ENCODE measurements around the gene ZNF132. TPM values are rescaled to one million over a fixed set of nuclear protein-coding genes. Genes with fewer than 3 reads are reported as not detected.

The ZNF132 gene
- total and polyA plus RNA-seq, 9 of the 15 experiments (the other 6 are each of a cell fraction or from before 2014, with no cell fraction given): 0.03 to 0.42 (median 0.10) TPM; not detected in 5

DNA sequence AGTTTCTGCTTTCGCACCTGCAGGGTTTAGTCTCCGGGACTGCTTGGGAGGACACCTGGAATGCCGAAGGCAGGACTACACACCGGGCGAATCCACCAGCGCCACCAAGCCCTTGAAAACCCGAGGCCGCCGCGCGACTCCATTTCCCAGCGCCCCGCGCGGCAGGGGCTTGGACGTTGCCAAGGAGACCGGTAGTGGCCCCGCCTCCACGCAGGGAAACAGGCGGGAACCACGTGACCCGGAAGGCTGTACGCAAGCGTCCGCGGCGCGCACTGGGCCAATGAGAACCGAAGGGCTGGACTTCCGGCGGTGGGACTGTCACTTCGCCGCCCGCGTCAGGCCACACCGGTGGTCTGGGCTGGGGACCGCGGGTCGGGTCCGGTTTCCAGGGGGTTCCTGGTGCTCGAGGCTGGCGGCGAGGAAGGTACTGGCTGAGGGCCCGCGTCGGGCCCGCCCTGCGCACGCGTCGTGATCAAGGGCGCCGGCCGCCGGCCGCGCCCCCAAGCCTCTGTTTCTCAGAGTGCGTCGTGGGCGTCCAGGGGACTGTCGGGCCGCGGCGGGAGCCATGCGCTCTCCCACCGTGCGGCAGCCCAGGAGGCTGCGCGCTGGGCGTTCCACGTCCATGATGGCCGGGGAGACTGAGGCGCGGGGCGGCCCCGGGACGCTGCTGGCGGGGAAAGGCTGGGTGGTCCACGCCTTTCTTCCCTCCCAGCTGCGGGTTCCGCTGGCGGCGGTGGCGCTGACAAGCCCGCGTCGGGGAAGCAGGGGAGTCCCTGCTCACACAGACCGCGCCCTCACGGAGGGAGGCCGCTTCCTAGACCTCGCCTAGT lies 27.0 kb upstream of the ZNF132 start, which contains the start of gene ZNF324 (continued):
- TF ChIP-seq EGR1 (conservative IDR thresholded peaks at IDR 0.05): peak; percentile 56
- no peak for TF ChIP-seq ZNF146 (CRISPR knock-in tag; IDR thresholded peaks at IDR 0.05; ENCODE audit: unreplicated experiment)
- peak; percentile 85 for TF ChIP-seq ZNF143 (CRISPR knock-in tag; IDR thresholded peaks at IDR 0.05)
- TF ChIP-seq TBL1XR1 (IDR thresholded peaks at IDR 0.05; ENCODE audit: low read length in 2 of 2): no peak
- TF ChIP-seq PHF20 (IDR thresholded peaks at IDR 0.05; ENCODE audit: partially characterized antibody): peak; percentile 33
- TF ChIP-seq, protein P1, sequence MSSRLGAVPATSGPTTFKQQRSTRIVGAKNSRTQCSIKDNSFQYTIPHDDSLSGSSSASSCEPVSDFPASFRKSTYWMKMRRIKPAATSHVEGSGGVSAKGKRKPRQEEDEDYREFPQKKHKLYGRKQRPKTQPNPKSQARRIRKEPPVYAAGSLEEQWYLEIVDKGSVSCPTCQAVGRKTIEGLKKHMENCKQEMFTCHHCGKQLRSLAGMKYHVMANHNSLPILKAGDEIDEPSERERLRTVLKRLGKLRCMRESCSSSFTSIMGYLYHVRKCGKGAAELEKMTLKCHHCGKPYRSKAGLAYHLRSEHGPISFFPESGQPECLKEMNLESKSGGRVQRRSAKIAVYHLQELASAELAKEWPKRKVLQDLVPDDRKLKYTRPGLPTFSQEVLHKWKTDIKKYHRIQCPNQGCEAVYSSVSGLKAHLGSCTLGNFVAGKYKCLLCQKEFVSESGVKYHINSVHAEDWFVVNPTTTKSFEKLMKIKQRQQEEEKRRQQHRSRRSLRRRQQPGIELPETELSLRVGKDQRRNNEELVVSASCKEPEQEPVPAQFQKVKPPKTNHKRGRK (tag; IDR thresholded peaks at IDR 0.05): no peak
- no peak for TF ChIP-seq SMAD2 (IDR thresholded peaks at IDR 0.05; ENCODE audit: low read depth, low read length)
- peak; percentile 40 for TF ChIP-seq CCNT2 (IDR thresholded peaks at IDR 0.05; ENCODE audit: borderline replicate concordance, extremely low read depth, insufficient read length, low read depth, low read length)
- 0 out of 2 replicates have a peak, but pooled peaks have one; percentile 13 for TF ChIP-seq MBD2 (IDR thresholded peaks at IDR 0.05; ENCODE audit: borderline replicate concordance, low read depth)
- TF ChIP-seq FOXK2 (conservative IDR thresholded peaks at IDR 0.05 in 1 of 2, IDR thresholded peaks at IDR 0.05 in 1 of 2; ENCODE audit: low read depth in 2 of 2): peak; percentile 90 to 96
- TF ChIP-seq PKNOX1 (IDR thresholded peaks at IDR 0.05): peak; percentile 74; the same call in 1 of the 2 replicates
- TF ChIP-seq E2F3 (CRISPR knock-in tag; IDR thresholded peaks at IDR 0.05): peak; percentile 79; the same call in 1 of the 2 replicates
- no peak for TF ChIP-seq PBX2 (CRISPR knock-in tag; IDR thresholded peaks at IDR 0.05; ENCODE audit: low read depth)
- TF ChIP-seq PBX2 (tag; conservative IDR thresholded peaks at IDR 0.05; ENCODE audit: low read depth): no peak
- peak; percentile 95 for TF ChIP-seq U2AF1 (optimal IDR thresholded peaks at IDR 0.05; ENCODE audit: low read depth, low read length)
- TF ChIP-seq, protein P2, sequence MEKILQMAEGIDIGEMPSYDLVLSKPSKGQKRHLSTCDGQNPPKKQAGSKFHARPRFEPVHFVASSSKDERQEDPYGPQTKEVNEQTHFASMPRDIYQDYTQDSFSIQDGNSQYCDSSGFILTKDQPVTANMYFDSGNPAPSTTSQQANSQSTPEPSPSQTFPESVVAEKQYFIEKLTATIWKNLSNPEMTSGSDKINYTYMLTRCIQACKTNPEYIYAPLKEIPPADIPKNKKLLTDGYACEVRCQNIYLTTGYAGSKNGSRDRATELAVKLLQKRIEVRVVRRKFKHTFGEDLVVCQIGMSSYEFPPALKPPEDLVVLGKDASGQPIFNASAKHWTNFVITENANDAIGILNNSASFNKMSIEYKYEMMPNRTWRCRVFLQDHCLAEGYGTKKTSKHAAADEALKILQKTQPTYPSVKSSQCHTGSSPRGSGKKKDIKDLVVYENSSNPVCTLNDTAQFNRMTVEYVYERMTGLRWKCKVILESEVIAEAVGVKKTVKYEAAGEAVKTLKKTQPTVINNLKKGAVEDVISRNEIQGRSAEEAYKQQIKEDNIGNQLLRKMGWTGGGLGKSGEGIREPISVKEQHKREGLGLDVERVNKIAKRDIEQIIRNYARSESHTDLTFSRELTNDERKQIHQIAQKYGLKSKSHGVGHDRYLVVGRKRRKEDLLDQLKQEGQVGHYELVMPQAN (IDR thresholded peaks at IDR 0.05; ENCODE audit: borderline replicate concordance): peak; percentile 79; the same call in 1 of the 2 replicates
- peak; percentile 99 for TF ChIP-seq TFE3 (CRISPR knock-in tag; IDR thresholded peaks at IDR 0.05)

Measured in K562 (cell line).